Nephron (organoid): ENCODE data around the gene SEC23A.
"Not testable (repeated sequence)": the region's sequence is repeated elsewhere in the genome, so short reads cannot be mapped to it uniquely, and the experiment has no call there.

ENCODE experiments used
- H3K27ac Mint-ChIP-seq, 3 experiments: 2 replicates each; pipeline ENCODE4 v1.8.0; 2020; ENCODE audit warnings: mixed read lengths in 3 of 3, mild to moderate bottlenecking in 2 of 3, moderate library complexity in 1 of 3
- H3K27me3 Mint-ChIP-seq: 2 replicates; pipeline ENCODE4 v1.8.0; 2021; ENCODE audit warnings: low read depth, mild to moderate bottlenecking, moderate library complexity, mixed read lengths
- H3K36me3 Mint-ChIP-seq: 2 replicates; pipeline ENCODE4 v1.8.0; 2020; ENCODE audit warnings: low read depth, mixed read lengths
- H3K4me1 Mint-ChIP-seq: 2 replicates; pipeline ENCODE4 v1.8.0; 2020; ENCODE audit warnings: mixed read lengths
- H3K4me3 Mint-ChIP-seq, 3 experiments: 2 replicates each; pipeline ENCODE4 v1.8.0; 2020; ENCODE audit warnings: mild to moderate bottlenecking in 3 of 3, mixed read lengths in 3 of 3, moderate library complexity in 2 of 3
- H3K9me3 Mint-ChIP-seq: 2 replicates; pipeline ENCODE4 v1.8.0; 2020; ENCODE audit warnings: mixed read lengths
- CTCF ChIP-seq, 3 experiments: fragments of 200-600 bp; sonication (generic); IDR thresholded peaks; one replicate each; pipeline ENCODE4 v1.5.0; 2021; ENCODE audit warnings: antibody characterized with exemption in 3 of 3; ENCODE audit not compliant: unreplicated experiment in 3 of 3

The SEC23A gene

GRCh38 chr14:39015964-39016577 lies 87.0 kb downstream of the SEC23A start:
- no peaks in the 10 kb centered on the region for H3K4me1 Mint-ChIP-seq
- H3K4me3 Mint-ChIP-seq, result peak overlapping the region in 1 of 3 experiments; percentile 26

GRCh38 chr14:39015360-39015961 lies 87.6 kb downstream of the SEC23A start:
- Mint-ChIP-seq H3K27me3 (no peaks in the 10 kb centered on the region), H3K4me3 (no peak overlapping the region), H3K36me3 (peaks cover 18% of the 10 kb centered on the region), H3K27ac (no peak overlapping the region), H3K4me1 (no peaks in the 10 kb centered on the region), H3K9me3 (peaks cover 3% of the 10 kb centered on the region)
- peak; percentile 88 to 92 (median 89) for TF ChIP-seq CTCF (IDR thresholded peaks at IDR 0.05; ENCODE audit: unreplicated experiment in 3 of 3)

More at GRCh38 chr14:39015964-39016577, 87.0 kb downstream of the SEC23A start:
- Mint-ChIP-seq H3K9me3 (peaks cover 3% of the 10 kb centered on the region), H3K27me3 (no peaks in the 10 kb centered on the region), H3K27ac (no peak overlapping the region), H3K36me3 (peaks cover 18% of the 10 kb centered on the region)
- TF ChIP-seq CTCF (IDR thresholded peaks at IDR 0.05; ENCODE audit: unreplicated experiment in 3 of 3), result no peak

- Mint-ChIP-seq H3K27me3 (no peaks in the 10 kb centered on the region), H3K9me3 (peaks cover 3% of the 10 kb centered on the region), H3K27ac (no peak overlapping the region), H3K36me3 (peaks cover 11% of the 10 kb centered on the region), H3K4me3 (no peak overlapping the region), H3K4me1 (no peaks in the 10 kb centered on the region)
- TF ChIP-seq CTCF (IDR thresholded peaks at IDR 0.05; ENCODE audit: unreplicated experiment in 3 of 3), result no peak
These were observed 88.6 kb downstream of the SEC23A start for GRCh38 chr14:39014460-39014859.

- not testable (repeated sequence) for H3K4me3 Mint-ChIP-seq
These were observed 94.1 kb downstream of the SEC23A start for GRCh38 chr14:39008965-39009364.

GRCh38 chr14:39006721-39007410 lies 96.2 kb downstream of the SEC23A start:
- Mint-ChIP-seq H3K9me3 (no peaks in the 10 kb centered on the region), H3K4me1 (no peaks in the 10 kb centered on the region), H3K4me3 (no peak overlapping the region), H3K27ac (no peak overlapping the region), H3K27me3 (no peaks in the 10 kb centered on the region), H3K36me3 (no peaks in the 10 kb centered on the region)
- no peak for TF ChIP-seq CTCF (IDR thresholded peaks at IDR 0.05; ENCODE audit: unreplicated experiment in 3 of 3)

More at GRCh38 chr14:39008965-39009364, 94.1 kb downstream of the SEC23A start:
- not testable (repeated sequence) for H3K36me3 Mint-ChIP-seq, H3K27ac Mint-ChIP-seq, H3K27me3 Mint-ChIP-seq, H3K4me1 Mint-ChIP-seq, H3K9me3 Mint-ChIP-seq

- H3K4me3 Mint-ChIP-seq, result no peak overlapping the region
- no peaks in the 10 kb centered on the region for H3K9me3 Mint-ChIP-seq
- no peak for TF ChIP-seq CTCF (IDR thresholded peaks at IDR 0.05; ENCODE audit: unreplicated experiment in 3 of 3)
- H3K36me3 Mint-ChIP-seq, result no peaks in the 10 kb centered on the region
- no peak overlapping the region for H3K27ac Mint-ChIP-seq
- no peaks in the 10 kb centered on the region for H3K4me1 Mint-ChIP-seq
- peaks cover 6% of the 10 kb centered on the region for H3K27me3 Mint-ChIP-seq
These were observed 97.8 kb downstream of the SEC23A start for GRCh38 chr14:39005044-39005880.
